WTC11 (cell line): ENCODE data around the gene ANKRD37. TPM values are rescaled to one million over a fixed set of nuclear protein-coding genes. Genes with fewer than 3 reads are reported as not detected.

ENCODE experiments used
- ATAC-seq: fragments of 200-7000 bp; cut with Tn5 transposase; 2 replicates; pipeline ENCODE4 v1.10.0; 2021; ENCODE audit warnings: mild to moderate bottlenecking, moderate library complexity
- CTCF ChIA-PET: fragments of 300-600 bp; sonication (Branson Sonifier 250); formaldehyde crosslinking; loops from one replicate; lab custom pipeline; 2021; ENCODE audit warnings: antibody characterized with exemption; lab: Charles Lee
- POLR2A ChIA-PET: fragments of 350-600 bp; sonication (Branson Sonifier 250); formaldehyde crosslinking; loops from one replicate; lab custom pipeline; 2021; ENCODE audit warnings: antibody characterized with exemption; lab: Charles Lee
- DNase-seq: peaks from one replicate; pipeline ENCODE4 v3.0.0; 2021; ENCODE audit warnings: low spot score
- H3K27ac Mint-ChIP-seq: 2 replicates; pipeline ENCODE4 v1.8.0; 2021; ENCODE audit warnings: mixed read lengths
- H3K27me3 Mint-ChIP-seq: 2 replicates; pipeline ENCODE4 v1.8.0; 2021; ENCODE audit warnings: low read depth, mild to moderate bottlenecking, moderate library complexity, mixed read lengths
- H3K36me3 Mint-ChIP-seq: 2 replicates; pipeline ENCODE4 v1.8.0; 2021; ENCODE audit warnings: mixed read lengths
- H3K4me1 Mint-ChIP-seq: 2 replicates; pipeline ENCODE4 v1.8.0; 2022; ENCODE audit warnings: mixed read lengths
- H3K4me3 Mint-ChIP-seq: 2 replicates; pipeline ENCODE4 v1.8.0; 2021; ENCODE audit warnings: mild to moderate bottlenecking, moderate library complexity, mixed read lengths
- H3K9me3 Mint-ChIP-seq: 2 replicates; pipeline ENCODE4 v1.8.0; 2021; ENCODE audit warnings: mixed read lengths
- ARID4B ChIP-seq: sonication (generic); formaldehyde crosslinking; IDR thresholded peaks from 2 replicates; pipeline ENCODE4 v1.8.0; 2023; ENCODE audit warnings: missing genetic modification reagents, mild to moderate bottlenecking, borderline replicate concordance
- CDX4 ChIP-seq: fragments of 250-450 bp; sonication (Bioruptor Pico); IDR thresholded peaks from 2 replicates; pipeline ENCODE4 v1.9.0; 2021; ENCODE audit warnings: moderate library complexity, mild to moderate bottlenecking, inconsistent platforms, borderline replicate concordance
- EMX1 ChIP-seq: fragments of 250-450 bp; sonication (Bioruptor Pico); IDR thresholded peaks from 2 replicates; pipeline ENCODE4 v1.8.0; 2021; ENCODE audit warnings: mild to moderate bottlenecking
- ERG ChIP-seq: fragments of 250-450 bp; sonication (Bioruptor Pico); IDR thresholded peaks from 2 replicates; pipeline ENCODE4 v1.8.0; 2021; ENCODE audit warnings: mild to moderate bottlenecking
- FOXP1 ChIP-seq: sonication (generic); formaldehyde crosslinking; IDR thresholded peaks from 2 replicates; pipeline ENCODE4 v1.8.0; 2022; ENCODE audit warnings: missing genetic modification reagents, mild to moderate bottlenecking, moderate library complexity, borderline replicate concordance
- GABPB1 ChIP-seq: sonication (generic); formaldehyde crosslinking; IDR thresholded peaks from 2 replicates; pipeline ENCODE4 v1.8.1; 2023; ENCODE audit warnings: mild to moderate bottlenecking, missing genetic modification reagents
- IRF1 ChIP-seq: sonication (generic); formaldehyde crosslinking; IDR thresholded peaks from 2 replicates; pipeline ENCODE4 v1.8.0; 2023; ENCODE audit warnings: missing genetic modification reagents
- MXD4 ChIP-seq: fragments of 250-450 bp; sonication (Bioruptor Pico); IDR thresholded peaks from 2 replicates; pipeline ENCODE4 v1.8.0; 2021; ENCODE audit warnings: mild to moderate bottlenecking, moderate library complexity, borderline replicate concordance
- NR2C2 ChIP-seq: sonication (generic); formaldehyde crosslinking; IDR thresholded peaks from 2 replicates; pipeline ENCODE4 v1.8.0; 2022; ENCODE audit warnings: mild to moderate bottlenecking, missing genetic modification reagents
- OVOL2 ChIP-seq: fragments of 250-450 bp; sonication (Bioruptor Pico); IDR thresholded peaks from 2 replicates; pipeline ENCODE4 v1.9.0; 2021; ENCODE audit warnings: mild to moderate bottlenecking, borderline replicate concordance
- PRDM15 ChIP-seq: sonication (generic); formaldehyde crosslinking; IDR thresholded peaks from 2 replicates; pipeline ENCODE4 v1.8.0; 2022; ENCODE audit warnings: missing genetic modification reagents
- PREB ChIP-seq: sonication (generic); formaldehyde crosslinking; IDR thresholded peaks from 2 replicates; pipeline ENCODE4 v1.8.1; 2022; ENCODE audit warnings: mild to moderate bottlenecking, missing genetic modification reagents, moderate library complexity, borderline replicate concordance
- SMAD3 ChIP-seq: sonication (generic); formaldehyde crosslinking; IDR thresholded peaks from 2 replicates; pipeline ENCODE4 v1.8.0; 2022; ENCODE audit warnings: missing genetic modification reagents, mild to moderate bottlenecking, borderline replicate concordance
- SOX15 ChIP-seq: fragments of 250-450 bp; sonication (Bioruptor Pico); IDR thresholded peaks from 2 replicates; pipeline ENCODE4 v1.9.0; 2021; ENCODE audit warnings: mild to moderate bottlenecking
- SP1 ChIP-seq: sonication (generic); formaldehyde crosslinking; conservative IDR thresholded peaks from 2 replicates; pipeline ENCODE4 v1.8.1; 2022; ENCODE audit warnings: missing genetic modification reagents
- ZNF138 ChIP-seq: sonication (generic); formaldehyde crosslinking; conservative IDR thresholded peaks from 2 replicates; pipeline ENCODE4 v1.8.1; 2022; ENCODE audit warnings: mild to moderate bottlenecking, moderate library complexity, missing genetic modification reagents
- ZNF263 ChIP-seq: sonication (generic); formaldehyde crosslinking; IDR thresholded peaks from 2 replicates; pipeline ENCODE4 v1.8.1; 2022; ENCODE audit warnings: low read depth, mild to moderate bottlenecking, moderate library complexity, missing genetic modification reagents
- ZNF396 ChIP-seq: fragments of 250-450 bp; sonication (Bioruptor Pico); IDR thresholded peaks from 2 replicates; pipeline ENCODE4 v1.8.0; 2021; ENCODE audit warnings: mild to moderate bottlenecking, moderate library complexity, borderline replicate concordance
- ZNF416 ChIP-seq: fragments of 250-450 bp; sonication (Bioruptor Pico); IDR thresholded peaks from 2 replicates; pipeline ENCODE4 v1.9.0; 2021; ENCODE audit warnings: mild to moderate bottlenecking, inconsistent platforms
- ZNF425 ChIP-seq: fragments of 250-450 bp; sonication (Bioruptor Pico); conservative IDR thresholded peaks from 2 replicates; pipeline ENCODE4 v1.9.0; 2021; ENCODE audit warnings: mild to moderate bottlenecking
- total RNA-seq: library from RNA; stranded (reverse); gene quantifications from 3 replicates; pipeline ENCODE4 v1.2.3, GENCODE V29; 2021

ANKRD37 gene
- total RNA-seq, 1 experiment from 2014 or later = 3.0 TPM

- POLR2A ChIA-PET = interaction anchor here (0.7 to 1.2 kb wide), 2 partner anchors 31 to 309 kb away, joined by 3 read pairs; partner anchors contain the start of gene UFSP2
- peak within 1 kb of the TSS; percentile 93 for H3K27ac Mint-ChIP-seq
- H3K9me3 Mint-ChIP-seq = peaks cover 9% of the 10 kb centered on the region
- no peak for ATAC-seq
- H3K36me3 Mint-ChIP-seq = peaks cover 27% of the 10 kb centered on the region
- no peaks in the 10 kb centered on the region for H3K27me3 Mint-ChIP-seq
- CTCF ChIA-PET = interaction anchor here (1.7 to 1.9 kb wide), 2 partner anchors 31 to 642 kb away, joined by 7 to 11 read pairs; partner anchors contain the start of gene UFSP2
- peaks cover 22% of the 10 kb centered on the region for H3K4me1 Mint-ChIP-seq
- DNase-seq = no peak
- TF ChIP-seq SP1 (CRISPR knock-in tag) (no peak), NR2C2 (CRISPR knock-in tag) (no peak), MXD4 (CRISPR knock-in tag) (no peak), ERG (CRISPR knock-in tag) (no peak), SMAD3 (CRISPR knock-in tag) (no peak), ZNF138 (CRISPR knock-in tag) (no peak), FOXP1 (no peak), PREB (CRISPR knock-in tag) (no peak), PRDM15 (CRISPR knock-in tag) (no peak), GABPB1 (CRISPR knock-in tag) (no peak), ZNF396 (no peak), CDX4 (CRISPR knock-in tag) (no peak), ARID4B (no peak), SOX15 (CRISPR knock-in tag) (no peak), ZNF263 (CRISPR knock-in tag) (no peak), ZNF425 (CRISPR knock-in tag) (no peak), IRF1 (no peak), EMX1 (CRISPR knock-in tag) (no peak), OVOL2 (CRISPR knock-in tag) (no peak), ZNF416 (CRISPR knock-in tag) (no peak)
- peak within 1 kb of the TSS; percentile 78 for H3K4me3 Mint-ChIP-seq
Measured at GRCh38 chr4:185395238-185395955, 1.2 kb upstream of the ANKRD37 start, which contains the start of gene LRP2BP. TSS of gene LRP2BP (minus strand) at chr4:185395924. CDS start at chr4:185378186, 17,738 bp downstream.
